Uterus (tissue), 2 donors: ENCODE results near the gene RTKN.

ENCODE experiments used
- CTCF ChIP-seq, 4 experiments: fragments of 200-600 bp in 2 of 4; fragments of 450-650 bp in 2 of 4; sonication (generic) in 2 of 4; IDR thresholded peaks; one replicate each; pipeline ENCODE4 v1.5.1; 2016 to 2019; ENCODE audit warnings: antibody characterized with exemption in 4 of 4, mild to moderate bottlenecking in 2 of 4, moderate library complexity in 1 of 4
- POLR2A ChIP-seq, 2 donors: fragments of 450-650 bp; IDR thresholded peaks; one replicate each; pipeline ENCODE4 v1.6.1; 2016; ENCODE audit warnings: antibody characterized with exemption in 2 of 2, mild to moderate bottlenecking in 1 of 2, moderate library complexity in 1 of 2

GRCh38 chr2:74426181-74426758 is 15.5 kb downstream of the RTKN start:
- TF ChIP-seq CTCF (IDR thresholded peaks at IDR 0.05) (no peak), POLR2A (IDR thresholded peaks at IDR 0.05) (no peak)
